GM23338 (cell line): ENCODE measurements around the gene TMEM61.

Experiments
- CREB1 ChIP-seq: fragments of 250-450 bp; sonication (Bioruptor Pico); IDR thresholded peaks from 2 replicates; pipeline ENCODE4 v1.5.0; 2020; ENCODE audit warnings: low read depth, mild to moderate bottlenecking, moderate library complexity
- EZH2 ChIP-seq: fragments of 200-600 bp; sonication (generic); IDR thresholded peaks from one replicate; pipeline ENCODE4 v1.8.0; 2017; ENCODE audit warnings: antibody characterized with exemption, mild to moderate bottlenecking, low read depth; ENCODE audit not compliant: unreplicated experiment
- EZH2phosphoT487 ChIP-seq: fragments of 200-600 bp; sonication (generic); IDR thresholded peaks from one replicate; pipeline ENCODE4 v1.8.1; 2018; ENCODE audit warnings: antibody characterized with exemption; ENCODE audit not compliant: unreplicated experiment
- POLR2AphosphoS5 ChIP-seq: IDR thresholded peaks from 2 replicates; pipeline ENCODE4 v1.6.1; 2016; ENCODE audit warnings: antibody characterized with exemption, low read depth
- STAT1 ChIP-seq: IDR thresholded peaks from one replicate; pipeline ENCODE4 v1.6.1; 2016; ENCODE audit warnings: antibody characterized with exemption; ENCODE audit not compliant: unreplicated experiment
- ZNF114 ChIP-seq: fragments of 250-450 bp; sonication (Bioruptor Pico); IDR thresholded peaks from 2 replicates; pipeline ENCODE4 v1.5.0; 2020; ENCODE audit warnings: mild to moderate bottlenecking, moderate library complexity
- TF ChIP-seq, protein P1 (sequence below), 2 experiments: fragments of 200-600 bp in 1 of 2; sonication (generic) in 1 of 2; conservative IDR thresholded peaks; 2 replicates each; pipeline versions ENCODE4 v1.5.1 to v1.6.1; 2016 to 2017; ENCODE audit warnings: antibody characterized with exemption in 2 of 2, low read depth in 2 of 2, mild to moderate bottlenecking in 2 of 2, moderate library complexity in 1 of 2
- TF ChIP-seq, protein P2 (sequence below): IDR thresholded peaks from one replicate; pipeline ENCODE4 v1.6.1; 2018; ENCODE audit warnings: antibody characterized with exemption; ENCODE audit not compliant: unreplicated experiment

DNA sequence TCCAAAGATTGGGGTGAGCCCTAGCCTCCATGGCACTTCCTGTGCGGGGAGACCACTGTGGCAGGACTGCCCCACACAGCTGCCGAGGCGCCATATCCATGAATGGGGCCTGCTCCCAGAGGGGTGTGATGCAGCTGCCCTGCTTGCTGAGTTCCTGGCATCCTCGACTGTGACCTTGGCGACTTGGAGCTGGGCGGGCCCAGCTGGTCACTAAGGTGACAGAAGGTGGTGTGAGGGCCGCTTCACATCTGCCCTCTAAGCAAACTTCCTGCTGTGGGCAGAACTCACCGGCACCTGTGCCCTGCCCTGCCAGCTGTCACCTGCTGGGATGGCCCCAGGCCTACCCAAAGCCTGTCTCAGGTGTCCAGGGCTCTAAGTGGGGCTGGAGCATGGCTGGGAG is 9.0 kb downstream of the TMEM61 start:
- TF ChIP-seq EZH2phosphoT487 (no peak), EZH2 (no peak), POLR2AphosphoS5 (no peak), CREB1 (no peak), STAT1 (no peak), ZNF114 (CRISPR knock-in tag) (no peak)
- TF ChIP-seq, protein P1, sequence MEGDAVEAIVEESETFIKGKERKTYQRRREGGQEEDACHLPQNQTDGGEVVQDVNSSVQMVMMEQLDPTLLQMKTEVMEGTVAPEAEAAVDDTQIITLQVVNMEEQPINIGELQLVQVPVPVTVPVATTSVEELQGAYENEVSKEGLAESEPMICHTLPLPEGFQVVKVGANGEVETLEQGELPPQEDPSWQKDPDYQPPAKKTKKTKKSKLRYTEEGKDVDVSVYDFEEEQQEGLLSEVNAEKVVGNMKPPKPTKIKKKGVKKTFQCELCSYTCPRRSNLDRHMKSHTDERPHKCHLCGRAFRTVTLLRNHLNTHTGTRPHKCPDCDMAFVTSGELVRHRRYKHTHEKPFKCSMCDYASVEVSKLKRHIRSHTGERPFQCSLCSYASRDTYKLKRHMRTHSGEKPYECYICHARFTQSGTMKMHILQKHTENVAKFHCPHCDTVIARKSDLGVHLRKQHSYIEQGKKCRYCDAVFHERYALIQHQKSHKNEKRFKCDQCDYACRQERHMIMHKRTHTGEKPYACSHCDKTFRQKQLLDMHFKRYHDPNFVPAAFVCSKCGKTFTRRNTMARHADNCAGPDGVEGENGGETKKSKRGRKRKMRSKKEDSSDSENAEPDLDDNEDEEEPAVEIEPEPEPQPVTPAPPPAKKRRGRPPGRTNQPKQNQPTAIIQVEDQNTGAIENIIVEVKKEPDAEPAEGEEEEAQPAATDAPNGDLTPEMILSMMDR (conservative IDR thresholded peaks at IDR 0.05; ENCODE audit: low read depth in 2 of 2): no peak
- TF ChIP-seq, protein P2, sequence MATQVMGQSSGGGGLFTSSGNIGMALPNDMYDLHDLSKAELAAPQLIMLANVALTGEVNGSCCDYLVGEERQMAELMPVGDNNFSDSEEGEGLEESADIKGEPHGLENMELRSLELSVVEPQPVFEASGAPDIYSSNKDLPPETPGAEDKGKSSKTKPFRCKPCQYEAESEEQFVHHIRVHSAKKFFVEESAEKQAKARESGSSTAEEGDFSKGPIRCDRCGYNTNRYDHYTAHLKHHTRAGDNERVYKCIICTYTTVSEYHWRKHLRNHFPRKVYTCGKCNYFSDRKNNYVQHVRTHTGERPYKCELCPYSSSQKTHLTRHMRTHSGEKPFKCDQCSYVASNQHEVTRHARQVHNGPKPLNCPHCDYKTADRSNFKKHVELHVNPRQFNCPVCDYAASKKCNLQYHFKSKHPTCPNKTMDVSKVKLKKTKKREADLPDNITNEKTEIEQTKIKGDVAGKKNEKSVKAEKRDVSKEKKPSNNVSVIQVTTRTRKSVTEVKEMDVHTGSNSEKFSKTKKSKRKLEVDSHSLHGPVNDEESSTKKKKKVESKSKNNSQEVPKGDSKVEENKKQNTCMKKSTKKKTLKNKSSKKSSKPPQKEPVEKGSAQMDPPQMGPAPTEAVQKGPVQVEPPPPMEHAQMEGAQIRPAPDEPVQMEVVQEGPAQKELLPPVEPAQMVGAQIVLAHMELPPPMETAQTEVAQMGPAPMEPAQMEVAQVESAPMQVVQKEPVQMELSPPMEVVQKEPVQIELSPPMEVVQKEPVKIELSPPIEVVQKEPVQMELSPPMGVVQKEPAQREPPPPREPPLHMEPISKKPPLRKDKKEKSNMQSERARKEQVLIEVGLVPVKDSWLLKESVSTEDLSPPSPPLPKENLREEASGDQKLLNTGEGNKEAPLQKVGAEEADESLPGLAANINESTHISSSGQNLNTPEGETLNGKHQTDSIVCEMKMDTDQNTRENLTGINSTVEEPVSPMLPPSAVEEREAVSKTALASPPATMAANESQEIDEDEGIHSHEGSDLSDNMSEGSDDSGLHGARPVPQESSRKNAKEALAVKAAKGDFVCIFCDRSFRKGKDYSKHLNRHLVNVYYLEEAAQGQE: no peak
